ENCODE measurements around the gene FCN3.
"Not testable (repeated sequence)": the region's sequence is repeated elsewhere in the genome, so short reads cannot be mapped to it uniquely, and the experiment has no call there.

Gene FCN3

DNA sequence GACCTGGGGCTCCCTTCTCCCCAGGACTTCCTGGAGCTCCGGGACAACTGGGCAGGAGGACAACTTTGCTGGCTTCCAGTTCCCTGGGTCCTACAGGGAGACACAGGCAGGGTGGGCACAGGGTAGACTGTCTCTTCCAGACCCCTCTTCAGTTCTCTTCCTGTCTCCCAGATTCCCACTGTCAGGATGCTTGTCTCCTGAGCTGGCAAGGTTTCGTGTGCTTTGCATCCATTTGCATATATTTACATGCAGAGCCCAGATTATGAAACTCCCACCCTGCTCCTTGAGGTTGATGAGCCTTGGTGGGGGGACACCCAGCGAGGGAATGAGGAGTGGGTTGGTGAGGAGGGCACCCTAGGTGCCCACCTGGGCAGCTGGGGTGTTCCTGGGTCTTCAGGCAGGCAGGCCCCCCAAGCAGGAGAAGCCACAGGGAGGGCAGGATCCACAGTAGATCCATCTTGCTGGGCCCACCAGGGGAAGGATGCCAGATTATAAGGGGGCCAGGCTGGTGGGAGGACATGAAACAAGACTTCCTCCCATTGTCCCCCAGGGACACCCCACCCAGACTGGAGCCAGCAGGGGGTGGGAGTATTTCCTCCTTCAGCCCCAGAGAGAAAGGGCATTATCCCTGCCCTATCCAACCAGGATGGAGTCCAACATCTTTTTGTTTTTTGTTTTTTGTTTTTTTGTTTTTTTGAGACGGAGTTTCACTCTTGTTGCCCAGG, at the start of gene FCN3:
TSS of gene FCN3 (minus strand) at position 463 of the 725 bp plus-strand sequence. CDS start at position 457, 6 bp downstream.
- no peak for DNase-seq (ENCODE audit: low spot score)

DNA sequence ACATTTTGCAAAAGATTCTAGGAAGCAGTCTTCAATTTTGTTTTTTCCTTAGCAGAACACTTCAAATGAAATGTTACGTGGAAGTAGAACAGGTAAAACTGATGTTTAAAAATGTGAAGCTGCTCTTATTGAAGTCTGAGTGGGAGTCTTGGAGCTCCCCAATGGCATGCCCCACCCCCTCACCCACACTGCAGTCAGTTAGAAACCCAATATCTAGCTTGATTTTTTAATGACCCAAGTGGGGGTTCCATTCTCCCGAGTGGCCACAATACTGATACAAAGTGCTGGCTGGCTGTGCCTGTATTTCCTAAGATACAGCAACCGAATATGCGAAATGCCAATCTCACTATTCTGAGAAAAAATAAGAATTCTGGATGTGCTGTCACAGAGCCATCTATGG, 49.1 kb upstream of the FCN3 start:
- no peak for DNase-seq (ENCODE audit: low spot score)

DNA sequence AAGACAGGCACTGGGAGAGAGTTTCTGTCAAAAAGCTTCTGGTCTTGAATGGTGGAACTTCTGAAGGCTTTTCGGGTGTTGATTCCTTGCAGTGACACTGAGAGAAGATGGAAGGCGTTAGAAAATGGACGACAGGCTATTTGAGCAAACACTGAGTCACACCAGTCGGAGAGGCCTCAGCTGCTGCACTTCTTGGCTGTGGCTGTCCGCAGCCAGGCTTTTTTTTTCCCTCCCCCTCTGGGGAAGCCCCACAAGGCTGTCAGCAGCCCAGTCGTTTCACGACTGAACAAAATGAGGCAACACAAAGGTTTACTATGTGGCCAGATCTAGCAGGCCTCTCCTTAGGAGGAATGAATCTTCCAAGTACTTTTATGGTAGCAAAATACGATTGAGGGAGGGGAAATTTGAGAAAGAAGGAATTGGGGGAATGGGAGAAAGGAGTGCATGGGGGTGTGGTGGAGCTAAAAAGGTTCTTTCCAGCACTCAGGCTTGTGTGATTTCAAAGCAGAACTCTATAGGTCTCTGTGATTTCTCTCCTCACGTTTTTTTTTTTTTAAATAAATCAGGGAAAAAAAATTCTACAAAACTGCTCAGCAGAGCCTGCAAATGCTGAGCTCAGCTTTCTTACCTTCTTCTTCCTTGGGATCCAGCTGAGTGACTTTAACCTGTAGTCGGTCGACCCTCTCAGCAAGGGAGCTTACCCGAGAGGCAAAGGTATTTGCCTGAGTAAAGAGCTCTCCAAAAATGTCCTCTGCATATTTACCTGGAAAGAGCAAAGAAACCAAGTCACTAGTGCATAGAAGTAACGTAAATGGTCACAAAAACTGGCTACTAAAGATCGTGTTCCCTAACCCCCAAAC, 43.9 kb upstream of the FCN3 start:
- DNase-seq (ENCODE audit: low spot score) = no peak

- DNase-seq (ENCODE audit: low spot score) = no peak
Observed at GRCh38 chr1:27417713-27418112, 43.1 kb upstream of the FCN3 start.

- DNase-seq (ENCODE audit: low spot score) = no peak
Observed at GRCh38 chr1:27416387-27417111, 41.9 kb upstream of the FCN3 start.

DNA sequence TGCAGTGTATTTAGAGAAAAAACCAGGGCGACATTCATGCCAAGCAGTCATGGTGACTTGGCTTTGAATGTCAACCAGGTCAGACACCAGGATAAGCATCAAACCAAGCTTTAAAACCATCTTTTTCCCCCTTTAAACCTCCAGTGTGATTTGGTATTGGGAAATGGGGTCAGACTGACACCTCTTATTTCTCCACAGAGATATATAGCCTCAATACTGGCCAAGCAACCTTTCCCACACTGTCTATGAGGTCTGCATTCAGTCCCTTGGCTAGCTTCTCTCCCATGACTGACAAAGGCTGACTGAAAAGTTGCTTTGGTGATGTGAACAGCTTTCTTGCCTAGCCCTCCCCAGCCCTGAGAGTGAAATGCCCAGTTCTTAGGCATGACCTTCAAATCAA, 39.5 kb upstream of the FCN3 start:
- DNase-seq (ENCODE audit: low spot score) = no peak

- no peak for DNase-seq (ENCODE audit: low spot score)
Observed at GRCh38 chr1:27413004-27413403, 38.4 kb upstream of the FCN3 start.

DNA sequence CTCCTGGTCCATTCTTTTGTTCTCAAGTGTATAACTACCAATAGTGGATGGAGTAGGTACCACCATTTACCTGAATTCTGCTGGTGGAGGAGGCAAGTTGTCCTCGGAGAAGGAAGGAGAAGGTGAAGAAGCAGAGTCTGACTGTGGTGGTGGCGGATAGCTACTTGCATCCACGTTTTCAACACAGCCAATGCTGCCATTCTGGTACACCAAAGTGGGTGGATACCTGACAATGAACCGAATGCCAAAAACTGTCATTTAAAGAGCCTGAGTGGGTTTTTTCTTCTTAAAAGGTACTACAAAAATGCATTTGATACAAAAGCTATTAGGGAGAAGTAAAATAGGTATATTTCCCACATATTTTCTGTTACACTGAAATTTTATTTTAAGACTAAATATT, 37.9 kb upstream of the FCN3 start:
- DNase-seq (ENCODE audit: low spot score) = no peak

- no peak for DNase-seq (ENCODE audit: low spot score)
Observed at GRCh38 chr1:27410709-27411108, 36.1 kb upstream of the FCN3 start.

GRCh38 chr1:27409669-27410068, 35.0 kb upstream of the FCN3 start:
- DNase-seq (ENCODE audit: low spot score) = no peak

DNA sequence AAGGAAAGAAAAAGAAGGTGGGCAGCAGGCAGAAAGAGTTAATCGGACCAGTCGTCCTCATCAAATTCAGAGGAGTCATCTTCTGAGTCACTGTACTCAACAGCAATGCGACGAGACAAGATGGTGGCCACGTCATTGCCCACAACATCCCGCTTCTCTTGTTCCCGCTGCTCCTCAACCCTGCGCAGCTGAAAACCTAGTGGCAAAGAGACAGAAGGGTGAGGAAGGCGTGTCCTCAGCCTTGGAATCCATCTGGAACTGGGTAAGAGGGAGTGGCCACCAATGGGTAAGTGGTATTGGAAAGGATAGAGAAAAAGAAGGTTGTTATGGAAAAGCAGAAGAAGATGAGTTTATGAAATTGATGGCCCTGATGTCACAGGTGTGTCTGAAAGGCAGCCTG, 33.5 kb upstream of the FCN3 start:
- DNase-seq (ENCODE audit: low spot score) = no peak

DNA sequence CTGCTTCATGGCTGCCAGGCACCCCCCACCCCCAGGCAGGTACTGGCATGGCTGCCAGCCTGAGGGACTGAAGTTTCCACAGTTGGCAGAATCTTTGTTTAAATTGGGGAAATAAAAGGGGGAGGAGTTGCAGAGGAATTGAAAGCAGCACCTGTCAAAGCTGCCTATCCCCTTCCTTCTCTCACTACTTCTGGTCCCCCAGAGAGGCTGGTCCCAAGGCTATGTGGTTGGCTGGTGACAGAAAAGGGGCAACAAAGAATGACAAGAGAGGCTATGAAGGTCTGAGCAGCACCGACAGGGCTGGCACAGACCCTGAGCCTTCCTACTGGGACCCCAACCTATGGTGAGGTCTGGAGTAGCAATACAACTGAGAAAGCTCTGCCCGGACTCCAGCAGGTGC, 32.2 kb upstream of the FCN3 start:
- DNase-seq (ENCODE audit: low spot score) = not testable (repeated sequence)

DNA sequence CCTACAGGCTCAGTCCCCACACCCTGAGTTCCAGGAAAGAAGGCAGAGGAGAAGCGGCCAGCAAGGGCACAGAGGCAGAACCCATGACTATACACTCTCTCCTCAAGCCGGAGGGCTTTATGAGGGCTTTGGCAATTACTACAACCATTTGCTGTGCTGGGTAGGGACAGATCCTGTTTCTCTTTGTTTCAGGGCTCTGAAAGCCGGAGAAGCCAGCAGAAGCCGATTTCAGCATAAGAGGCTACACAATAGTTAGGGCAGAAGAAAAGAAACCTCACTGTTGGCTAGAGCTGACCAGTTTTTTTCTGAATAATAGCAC, 31.7 kb upstream of the FCN3 start:
- no peak for DNase-seq (ENCODE audit: low spot score)

GRCh38 chr1:27405598-27406361, 31.2 kb upstream of the FCN3 start:
- not testable (repeated sequence) for DNase-seq (ENCODE audit: low spot score)

- no peak for DNase-seq (ENCODE audit: low spot score)
Observed at GRCh38 chr1:27405074-27405473, 30.4 kb upstream of the FCN3 start.

DNA sequence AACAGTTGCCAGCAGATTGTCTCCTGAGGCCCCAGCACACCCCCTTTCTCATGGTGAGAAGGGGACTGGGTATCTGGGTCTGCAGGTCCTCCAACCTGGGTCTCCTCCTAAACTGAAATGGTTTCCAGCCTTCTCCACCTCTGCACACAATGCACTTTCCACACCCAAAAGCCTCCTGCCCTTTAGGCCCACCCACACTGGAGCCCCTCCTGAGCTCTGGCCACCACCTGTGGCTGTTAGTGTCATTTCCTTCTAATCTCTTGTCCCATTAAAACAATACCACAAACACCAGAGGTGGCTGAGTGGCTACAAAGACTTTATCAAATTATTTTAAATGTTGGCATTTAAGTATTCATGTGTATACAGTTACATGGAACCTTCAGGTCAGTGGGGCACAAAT, 29.3 kb upstream of the FCN3 start:
- DNase-seq (ENCODE audit: low spot score) = no peak

DNA sequence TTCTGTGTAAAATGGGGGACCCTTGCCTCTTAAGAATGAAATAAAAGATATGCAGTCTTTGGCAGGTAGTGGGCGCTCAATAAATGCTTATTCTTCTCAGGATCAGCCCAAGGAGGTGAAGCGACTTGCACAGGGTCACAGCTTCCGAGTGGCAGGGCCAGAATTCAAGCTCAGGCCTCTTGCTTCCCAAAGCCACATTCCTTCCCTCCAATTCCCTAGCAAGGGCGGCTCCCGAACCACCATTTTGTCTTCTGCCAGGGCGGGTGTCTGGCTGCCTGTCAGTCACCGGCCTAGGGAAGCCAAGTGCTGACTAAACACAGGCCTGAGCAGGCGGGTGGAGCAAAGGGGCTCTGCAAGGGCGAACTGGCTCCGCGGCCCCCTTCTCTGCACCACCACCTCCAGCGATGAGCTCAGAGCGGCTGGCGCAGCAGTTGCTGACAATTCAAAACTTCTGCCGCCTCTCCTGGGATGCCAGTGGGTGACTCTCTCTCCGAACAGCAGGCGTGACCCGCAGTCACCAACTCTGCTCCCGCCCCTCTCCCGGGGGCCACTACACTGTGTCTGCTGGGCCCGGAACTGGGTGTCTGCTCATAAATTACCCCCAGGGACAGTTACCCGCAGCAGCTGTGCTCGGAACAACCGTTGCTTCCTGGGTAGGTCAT, 28.6 kb upstream of the FCN3 start:
- DNase-seq (ENCODE audit: low spot score) = no peak

DNA sequence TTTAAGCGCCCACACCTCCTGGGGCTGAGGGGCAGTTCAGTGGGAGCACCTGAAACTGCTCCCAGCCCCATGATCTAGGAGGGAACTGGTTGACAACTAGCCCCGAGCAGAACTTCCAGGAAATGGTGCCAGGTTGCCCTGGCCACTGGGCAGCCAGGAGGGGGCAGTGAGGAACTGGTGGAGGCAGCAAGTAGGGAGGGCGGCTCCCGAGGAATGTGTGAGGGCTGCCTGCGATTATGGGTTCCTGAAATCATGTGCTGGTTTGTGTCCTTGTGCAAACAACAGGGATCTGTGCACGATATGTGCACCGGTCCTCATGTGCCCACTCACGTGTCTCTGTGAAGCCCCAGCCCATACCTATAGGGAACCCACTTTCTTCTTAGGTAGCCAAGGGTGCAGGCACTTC, 27.7 kb upstream of the FCN3 start:
- no peak for DNase-seq (ENCODE audit: low spot score)

DNA sequence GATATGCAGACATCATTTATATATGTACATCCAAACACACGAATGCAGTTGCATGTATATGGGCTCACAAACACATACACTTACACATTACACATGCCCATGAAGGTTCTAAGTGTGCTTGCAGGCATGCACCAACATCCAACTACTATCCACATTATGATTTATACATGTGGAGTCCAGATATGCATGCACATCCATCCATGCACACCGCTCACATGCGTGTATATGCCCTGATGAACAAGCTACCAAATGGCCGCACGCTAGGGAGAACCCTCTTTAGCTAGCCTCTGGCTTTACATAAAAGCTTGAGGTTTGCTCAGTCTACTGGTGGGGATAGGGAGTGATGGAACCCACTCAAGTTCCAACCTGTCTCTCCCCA, 26.3 kb upstream of the FCN3 start:
- no peak for DNase-seq (ENCODE audit: low spot score)

GRCh38 chr1:27400082-27400962, 25.7 kb upstream of the FCN3 start:
- DNase-seq (ENCODE audit: low spot score) = no peak
